Activated effector memory CD4-positive, alpha-beta T cell treated with Interleukin-2 at 50 U/mL for 16 hours (primary cell): ENCODE data around the gene IL23A.

Experiments used
- DNase-seq: peaks from one replicate; pipeline ENCODE4 v3.0.0-alpha.2; 2020

Gene IL23A

GRCh38 chr12:56362130-56363059, 23.7 kb downstream of the IL23A start, which contains the start of gene APOF:
APOF (minus strand) TSS chr12:56362857; CDS start chr12:56362745, 112 bp downstream.
- no peak for DNase-seq

GRCh38 chr12:56366948-56367347, 28.3 kb downstream of the IL23A start:
- DNase-seq = no peak

GRCh38 chr12:56373515-56373914, 34.8 kb downstream of the IL23A start:
- no peak for DNase-seq

GRCh38 chr12:56374726-56375597, 36.3 kb downstream of the IL23A start:
- no peak for DNase-seq

- DNase-seq = no peak
These were observed 37.1 kb downstream of the IL23A start for GRCh38 chr12:56375598-56376434.

- DNase-seq = no peak
These were observed 38.8 kb downstream of the IL23A start for GRCh38 chr12:56377310-56377988.

- no peak for DNase-seq
These were observed 39.3 kb downstream of the IL23A start for GRCh38 chr12:56377989-56378316.

- DNase-seq = no peak
These were observed 43.9 kb downstream of the IL23A start for GRCh38 chr12:56382611-56383010.

- DNase-seq = no peak
These were observed 47.2 kb downstream of the IL23A start for GRCh38 chr12:56385873-56386272.

GRCh38 chr12:56387152-56387736, 48.6 kb downstream of the IL23A start:
- no peak for DNase-seq

GRCh38 chr12:56389412-56389811, 50.7 kb downstream of the IL23A start:
- DNase-seq = no peak
